Central memory CD4-positive, alpha-beta T cell (primary cell): ENCODE measurements around the gene MIA2.
"Not testable (repeated sequence)": the region's sequence is repeated elsewhere in the genome, so short reads cannot be mapped to it uniquely, and the experiment has no call there.

ENCODE experiments used
- DNase-seq: peaks from one replicate; pipeline ENCODE4 v3.0.0; 2022
- total RNA-seq, 3 experiments: gene quantifications; one replicate each; lab custom pipeline; 2026; lab: John Stamatoyannopoulos, UW

The MIA2 gene, protein sequence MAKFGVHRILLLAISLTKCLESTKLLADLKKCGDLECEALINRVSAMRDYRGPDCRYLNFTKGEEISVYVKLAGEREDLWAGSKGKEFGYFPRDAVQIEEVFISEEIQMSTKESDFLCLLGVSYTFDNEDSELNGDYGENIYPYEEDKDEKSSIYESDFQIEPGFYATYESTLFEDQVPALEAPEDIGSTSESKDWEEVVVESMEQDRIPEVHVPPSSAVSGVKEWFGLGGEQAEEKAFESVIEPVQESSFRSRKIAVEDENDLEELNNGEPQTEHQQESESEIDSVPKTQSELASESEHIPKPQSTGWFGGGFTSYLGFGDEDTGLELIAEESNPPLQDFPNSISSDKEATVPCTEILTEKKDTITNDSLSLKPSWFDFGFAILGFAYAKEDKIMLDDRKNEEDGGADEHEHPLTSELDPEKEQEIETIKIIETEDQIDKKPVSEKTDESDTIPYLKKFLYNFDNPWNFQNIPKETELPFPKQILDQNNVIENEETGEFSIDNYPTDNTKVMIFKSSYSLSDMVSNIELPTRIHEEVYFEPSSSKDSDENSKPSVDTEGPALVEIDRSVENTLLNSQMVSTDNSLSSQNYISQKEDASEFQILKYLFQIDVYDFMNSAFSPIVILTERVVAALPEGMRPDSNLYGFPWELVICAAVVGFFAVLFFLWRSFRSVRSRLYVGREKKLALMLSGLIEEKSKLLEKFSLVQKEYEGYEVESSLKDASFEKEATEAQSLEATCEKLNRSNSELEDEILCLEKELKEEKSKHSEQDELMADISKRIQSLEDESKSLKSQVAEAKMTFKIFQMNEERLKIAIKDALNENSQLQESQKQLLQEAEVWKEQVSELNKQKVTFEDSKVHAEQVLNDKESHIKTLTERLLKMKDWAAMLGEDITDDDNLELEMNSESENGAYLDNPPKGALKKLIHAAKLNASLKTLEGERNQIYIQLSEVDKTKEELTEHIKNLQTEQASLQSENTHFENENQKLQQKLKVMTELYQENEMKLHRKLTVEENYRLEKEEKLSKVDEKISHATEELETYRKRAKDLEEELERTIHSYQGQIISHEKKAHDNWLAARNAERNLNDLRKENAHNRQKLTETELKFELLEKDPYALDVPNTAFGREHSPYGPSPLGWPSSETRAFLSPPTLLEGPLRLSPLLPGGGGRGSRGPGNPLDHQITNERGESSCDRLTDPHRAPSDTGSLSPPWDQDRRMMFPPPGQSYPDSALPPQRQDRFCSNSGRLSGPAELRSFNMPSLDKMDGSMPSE (N-terminal part only)
- total RNA-seq: 50.7 to 72.0 (median 66.1) reads per million in 3 experiments

DNA sequence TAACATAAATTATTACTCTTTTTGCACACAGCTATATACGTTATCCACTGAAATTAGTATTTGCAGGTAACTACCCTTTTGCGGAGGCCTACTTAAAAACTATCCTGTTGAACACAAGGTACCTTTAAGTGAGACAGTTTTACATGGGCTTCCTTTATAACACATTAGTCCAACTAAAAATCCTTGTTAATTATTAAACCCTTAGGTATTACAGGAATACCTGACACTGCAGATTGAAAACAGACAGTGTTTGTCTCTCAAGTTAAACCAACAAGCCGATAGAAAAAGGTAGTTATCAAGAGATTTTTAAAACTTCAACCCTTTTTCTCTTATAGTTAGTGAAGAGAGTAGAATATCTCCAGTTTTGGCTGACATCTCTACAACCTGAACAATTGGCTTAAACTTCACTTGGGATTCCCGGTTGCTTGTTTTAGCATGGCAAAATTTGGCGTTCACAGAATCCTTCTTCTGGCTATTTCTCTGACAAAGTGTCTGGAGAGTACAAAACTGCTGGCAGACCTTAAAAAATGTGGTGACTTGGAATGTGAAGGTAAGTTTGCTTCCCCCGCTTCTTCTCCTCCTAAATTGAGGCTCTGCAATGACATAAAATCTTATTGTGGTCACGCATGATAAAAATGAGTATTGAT is at the start of gene MIA2:
Gene MIA2, plus strand, starts transcription at position 236 of the 647 bp plus-strand sequence. Its CDS starts 200 bp downstream, at position 436.
- DNase-seq: no peak

DNA sequence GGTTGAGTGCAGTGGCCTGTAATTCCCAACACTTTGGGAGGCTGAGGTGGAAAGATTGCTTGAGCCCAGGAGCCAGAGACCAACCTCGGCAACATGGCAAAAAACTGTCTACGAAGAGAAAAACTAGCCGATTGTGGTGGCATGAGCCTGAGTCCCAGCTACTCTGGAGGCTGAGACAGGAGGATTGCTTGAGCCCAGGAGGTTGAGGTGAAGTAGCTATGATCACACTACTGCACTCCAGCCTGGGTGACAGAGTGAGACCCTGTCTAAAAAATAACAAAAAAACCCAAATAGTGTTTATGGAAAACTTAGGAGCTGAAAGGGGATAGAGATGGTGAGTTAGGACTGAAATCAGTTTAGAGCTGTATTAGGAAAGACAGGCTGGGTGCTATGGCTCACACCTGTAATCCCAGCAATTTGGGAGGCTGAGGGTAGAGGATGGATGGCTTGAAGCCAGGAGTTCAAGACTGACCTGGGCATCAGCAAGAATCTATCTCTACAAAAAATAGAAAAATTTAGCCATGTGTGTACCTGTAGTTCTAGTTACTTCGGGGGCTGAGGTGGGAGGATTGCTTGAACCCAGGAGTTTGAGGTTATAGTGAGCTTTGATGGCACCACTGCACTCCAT is 49.0 kb upstream of the MIA2 start:
- no peak for DNase-seq

DNA sequence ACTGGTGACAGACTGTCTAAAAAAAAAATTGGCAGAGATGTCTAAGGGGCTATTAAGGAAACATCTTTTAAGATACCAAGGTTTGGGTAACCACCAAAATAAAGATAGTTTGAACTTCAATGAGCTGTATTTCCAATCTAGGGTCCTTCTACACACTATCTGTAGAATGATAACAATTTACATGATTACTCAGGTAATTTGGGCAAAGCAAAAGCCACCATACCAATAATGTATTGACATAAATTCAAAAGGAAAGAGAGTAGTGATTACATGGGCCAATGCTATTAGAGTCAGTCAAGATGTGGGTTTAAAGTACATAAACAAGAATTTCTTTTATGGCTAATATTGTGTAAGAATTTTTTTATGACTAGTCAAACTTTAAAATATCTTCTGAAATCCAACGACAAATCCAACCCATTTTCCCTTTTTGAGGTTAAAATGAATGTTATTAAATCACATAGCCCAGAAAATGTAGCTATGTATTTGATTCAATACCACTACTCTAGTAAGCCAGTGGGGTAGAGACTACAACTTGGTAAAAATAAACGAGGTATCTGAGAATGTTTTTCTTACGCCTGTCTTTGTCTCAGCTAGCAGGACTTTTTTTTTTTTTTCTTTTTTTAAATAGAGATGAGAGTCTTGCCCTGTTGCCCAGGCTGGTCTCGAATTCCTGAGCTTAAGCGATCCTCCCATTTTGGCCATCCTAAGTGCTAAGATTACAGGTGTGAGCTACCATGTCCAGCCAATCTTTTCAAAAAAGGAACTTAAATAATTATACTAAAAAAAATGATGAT is 48.3 kb upstream of the MIA2 start:
- no peak for DNase-seq

DNA sequence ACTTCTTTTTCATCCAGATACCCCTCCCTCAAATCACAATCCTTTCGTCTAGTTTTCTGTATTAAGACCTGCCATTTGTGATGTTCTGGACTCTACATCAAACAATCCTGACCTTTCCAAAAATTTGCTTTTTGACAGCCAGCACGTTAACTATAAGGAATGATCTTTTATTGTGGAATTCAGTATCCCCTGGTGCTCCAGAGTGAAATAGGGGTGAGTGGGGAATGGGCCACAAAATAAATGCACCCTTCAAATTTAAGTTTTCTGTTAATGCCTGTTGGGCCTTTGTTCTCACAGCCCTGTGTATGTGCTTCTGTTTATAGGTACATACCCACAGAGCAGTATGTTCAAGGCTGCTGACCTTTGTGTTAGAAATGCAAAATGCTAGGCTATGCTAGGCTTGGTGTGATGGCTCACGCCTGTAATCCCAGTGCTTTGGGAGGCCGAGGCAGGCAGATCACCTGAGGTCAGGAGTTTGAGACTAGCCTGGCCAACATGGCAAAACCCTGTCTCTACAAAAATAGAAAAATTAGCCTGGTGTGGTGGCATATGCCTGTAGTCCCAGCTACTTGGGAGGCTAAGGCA is 46.7 kb upstream of the MIA2 start:
- no peak for DNase-seq

DNA sequence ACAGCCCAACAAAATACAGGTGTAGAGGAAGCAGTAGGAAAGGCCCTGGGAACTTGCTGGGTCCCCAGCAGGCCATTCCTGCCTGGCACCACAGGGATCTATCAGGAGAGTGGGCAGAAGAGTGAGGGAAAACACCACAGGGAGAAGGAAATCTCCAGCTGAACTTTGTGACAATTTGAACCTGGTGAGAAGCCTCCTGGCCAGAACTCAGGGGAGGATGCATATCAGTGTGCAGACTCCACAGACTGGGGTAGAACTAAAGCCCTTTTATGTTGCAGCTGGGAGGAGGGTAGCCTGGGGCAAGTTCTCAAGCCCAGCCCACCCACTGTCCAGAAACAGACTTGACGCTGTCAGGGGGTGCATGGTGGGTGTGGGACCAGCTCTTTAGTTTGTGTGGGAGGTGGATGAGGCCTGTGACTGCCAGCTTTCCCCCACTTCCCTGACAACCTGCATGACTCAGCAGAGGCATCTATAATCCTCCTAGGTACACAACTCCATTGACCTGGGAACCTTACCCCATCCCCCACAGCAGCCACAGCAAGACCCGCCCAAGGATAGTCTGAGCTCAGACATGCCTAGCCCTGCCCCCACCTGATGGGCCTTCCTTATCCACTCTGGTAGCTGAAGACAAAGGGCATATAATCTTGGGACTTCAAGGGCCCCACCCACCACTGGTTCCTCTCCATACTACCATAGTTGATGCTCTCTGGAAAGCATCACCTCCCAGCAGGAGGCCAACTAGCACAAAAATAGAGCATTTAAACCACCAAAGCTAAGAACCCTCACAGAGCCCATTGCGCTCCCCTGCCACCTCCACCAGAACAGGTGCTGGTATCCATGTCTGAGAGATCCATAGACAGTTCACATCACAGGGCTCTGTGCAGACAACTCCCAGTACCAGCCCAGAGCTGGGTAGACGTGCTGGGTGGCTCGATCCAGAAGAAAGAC is 29.8 kb upstream of the MIA2 start:
- no peak for DNase-seq

DNA sequence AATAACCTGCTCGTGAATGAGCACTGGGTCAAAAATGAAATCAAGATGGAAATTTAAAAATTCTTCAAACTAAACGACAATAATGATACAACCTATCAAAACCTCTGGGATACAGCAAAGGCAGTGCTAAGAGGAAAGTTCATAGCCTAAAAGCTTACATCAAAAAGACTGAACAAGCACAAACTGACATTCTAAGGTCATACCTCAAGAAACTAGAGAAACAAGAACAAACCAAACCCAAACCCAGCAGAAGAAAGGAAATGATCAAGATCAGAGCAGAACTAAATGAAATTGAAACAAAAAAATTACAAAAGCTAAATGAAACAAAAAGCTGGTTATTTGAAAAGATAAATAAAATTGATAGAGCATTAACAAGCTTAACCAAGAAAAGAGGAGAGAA is 26.3 kb upstream of the MIA2 start:
- DNase-seq: not testable (repeated sequence)

DNA sequence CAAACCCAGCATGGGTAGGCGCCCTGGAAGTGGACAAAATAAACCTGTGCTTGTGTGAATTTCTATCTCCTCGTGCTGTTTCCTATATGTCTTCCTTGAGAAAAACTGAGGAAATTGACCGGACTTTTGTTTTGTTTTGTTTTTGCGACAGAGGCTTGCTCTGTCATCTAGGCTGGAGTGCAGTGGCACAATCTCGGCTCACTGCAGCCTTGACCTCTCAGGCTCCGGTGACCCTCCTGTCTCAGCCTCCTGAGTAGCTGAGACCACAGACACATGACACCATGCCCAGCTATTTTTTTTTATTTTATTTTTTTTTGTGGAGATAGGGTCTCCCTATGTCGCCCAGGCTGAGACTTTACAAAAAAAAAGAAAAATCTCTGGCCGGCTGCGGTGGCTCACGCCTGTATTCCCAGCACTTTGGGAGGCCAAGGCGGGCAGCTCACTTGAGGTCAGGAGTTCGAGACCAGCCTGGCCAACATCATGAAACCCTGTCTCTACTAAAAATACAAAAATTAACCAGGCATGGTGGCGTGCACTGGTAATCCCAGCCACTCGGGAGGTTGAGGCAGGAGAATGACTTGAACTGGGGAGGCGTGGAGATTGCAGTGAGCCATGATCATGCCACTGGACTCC is 22.5 kb upstream of the MIA2 start:
- no peak for DNase-seq

DNA sequence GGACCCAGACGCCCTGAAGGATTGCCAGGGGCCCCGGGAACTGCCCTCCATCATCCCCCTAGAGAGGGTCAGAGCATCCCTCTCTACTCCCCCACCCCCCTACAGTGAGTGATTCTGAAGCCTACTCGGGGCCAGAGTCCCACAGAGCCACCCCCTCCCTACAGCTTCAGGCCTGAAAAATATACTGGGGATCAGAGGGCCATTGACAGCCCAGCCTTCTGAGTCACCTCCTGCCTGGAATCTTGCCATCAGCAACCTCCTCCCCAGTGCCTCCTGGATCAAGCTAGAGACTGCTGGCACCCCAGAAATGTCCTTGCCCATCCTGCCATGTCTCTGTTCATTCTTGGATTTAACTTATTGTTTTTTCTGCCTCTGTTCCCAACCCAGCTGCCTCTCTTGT is 21.7 kb upstream of the MIA2 start:
- DNase-seq: no peak

DNA sequence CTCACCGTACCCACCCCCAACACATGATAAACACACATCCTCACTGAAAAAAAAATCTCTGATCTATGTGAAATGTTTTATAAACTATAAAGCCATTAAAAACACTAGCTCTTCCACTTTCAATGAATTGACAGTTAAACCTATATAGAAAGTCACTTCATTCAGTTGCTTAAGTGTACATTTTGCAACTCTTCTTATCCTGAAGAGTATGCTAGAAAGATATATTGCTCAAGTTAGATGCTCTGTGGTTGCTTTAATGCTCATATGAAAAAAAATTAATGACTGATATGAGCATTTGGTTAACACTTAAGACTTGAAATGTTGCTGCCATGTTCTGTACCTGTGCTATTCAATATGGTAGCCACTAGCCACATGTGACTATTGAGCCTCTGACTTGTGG is 21.0 kb upstream of the MIA2 start:
- no peak for DNase-seq

DNA sequence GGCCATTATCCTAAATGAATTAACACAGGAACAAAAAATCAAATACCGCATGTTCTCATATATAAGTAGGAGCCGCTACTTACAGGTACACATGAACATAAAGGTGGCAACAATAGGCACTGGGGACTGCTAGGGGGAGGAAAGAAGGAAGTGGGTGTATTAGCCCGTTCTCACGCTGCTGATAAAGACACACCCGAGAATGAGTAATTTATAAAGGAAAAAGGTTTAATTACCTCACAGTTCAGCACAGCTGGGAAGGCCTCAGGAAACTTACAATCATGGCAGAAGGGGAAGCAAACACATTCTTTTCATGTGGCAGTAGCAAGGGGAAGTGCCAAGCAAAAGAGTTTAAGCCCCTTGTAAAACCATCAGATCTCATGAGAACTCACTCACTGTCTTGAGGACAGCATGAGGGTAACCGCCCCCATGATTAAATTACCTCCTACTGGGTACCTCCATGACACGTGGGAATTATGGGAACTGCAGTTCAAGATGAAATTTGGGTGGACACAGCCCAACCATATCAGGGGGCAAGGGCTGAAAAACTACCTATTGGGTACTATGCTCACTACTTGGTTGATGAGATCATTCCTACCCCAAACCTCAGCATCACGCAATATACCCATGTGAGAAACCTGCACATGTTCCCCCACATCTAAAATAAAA is 16.4 kb upstream of the MIA2 start:
- no peak for DNase-seq

DNA sequence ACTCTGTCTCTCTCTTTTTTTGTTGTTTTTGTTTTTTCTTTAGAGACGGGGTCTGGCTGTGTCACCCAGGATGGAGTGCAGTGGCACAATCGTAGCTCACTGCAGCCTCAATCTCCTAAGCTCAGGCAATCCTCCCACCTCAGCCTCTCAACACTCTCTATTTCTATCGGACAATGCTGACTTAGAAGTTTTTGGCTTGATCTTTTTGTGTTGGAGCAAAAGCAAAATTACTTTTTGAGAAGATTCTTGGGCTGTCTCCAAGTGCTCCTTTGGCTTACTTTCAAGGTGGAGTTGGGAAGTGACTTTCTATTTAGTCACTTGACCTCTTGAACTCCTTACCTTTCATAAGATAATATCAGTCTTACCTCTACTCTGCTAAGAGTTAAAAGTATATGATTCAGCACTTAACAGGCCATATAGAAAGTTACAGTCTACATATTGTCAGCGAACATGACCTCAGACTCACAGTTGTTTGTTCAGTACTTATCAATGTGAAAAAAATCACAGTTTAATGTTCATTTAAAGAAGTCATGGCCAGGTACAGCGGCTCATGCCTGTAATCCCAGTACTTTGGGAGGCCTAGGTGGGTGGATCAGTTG is 15.4 kb upstream of the MIA2 start:
- no peak for DNase-seq

DNA sequence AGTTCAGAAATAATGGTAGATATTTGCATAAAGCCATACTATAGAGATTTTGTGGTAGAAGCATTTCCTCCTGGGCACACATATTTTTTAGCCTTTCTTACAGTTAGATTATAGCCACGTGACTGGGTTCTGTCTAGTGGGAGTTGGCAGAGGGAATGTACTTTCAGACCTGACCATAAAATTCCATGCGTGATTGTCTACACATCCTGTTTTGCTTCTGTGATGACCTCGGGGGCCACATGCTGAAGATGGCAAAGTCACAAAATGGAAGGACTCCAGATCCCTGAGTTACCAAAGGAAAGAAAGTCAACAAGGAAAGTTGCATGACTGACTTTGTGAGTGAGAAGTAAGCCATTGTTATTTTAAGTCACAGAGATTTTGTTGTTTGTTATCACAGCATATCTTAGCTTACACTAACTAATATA is 14.6 kb upstream of the MIA2 start:
- DNase-seq: no peak

DNA sequence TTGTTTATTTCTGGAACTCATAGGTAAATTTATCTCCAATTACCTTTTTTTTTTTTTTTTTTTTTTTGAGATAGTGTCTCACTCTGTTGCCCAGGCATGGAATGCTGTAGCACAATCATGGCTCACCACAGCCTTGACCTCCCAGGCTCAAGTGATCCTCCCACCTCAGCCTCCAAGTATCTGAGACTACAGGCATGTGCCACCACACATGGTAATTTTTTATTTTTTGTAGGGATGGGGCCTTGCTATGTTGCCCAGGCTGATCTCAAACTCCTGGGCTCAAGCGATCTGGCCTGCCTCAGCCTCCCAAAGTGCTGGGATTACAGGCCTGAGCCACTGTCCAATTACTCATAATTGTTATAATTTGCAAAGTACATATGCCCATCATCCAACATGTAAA is 13.2 kb upstream of the MIA2 start:
- DNase-seq: not testable (repeated sequence)

DNA sequence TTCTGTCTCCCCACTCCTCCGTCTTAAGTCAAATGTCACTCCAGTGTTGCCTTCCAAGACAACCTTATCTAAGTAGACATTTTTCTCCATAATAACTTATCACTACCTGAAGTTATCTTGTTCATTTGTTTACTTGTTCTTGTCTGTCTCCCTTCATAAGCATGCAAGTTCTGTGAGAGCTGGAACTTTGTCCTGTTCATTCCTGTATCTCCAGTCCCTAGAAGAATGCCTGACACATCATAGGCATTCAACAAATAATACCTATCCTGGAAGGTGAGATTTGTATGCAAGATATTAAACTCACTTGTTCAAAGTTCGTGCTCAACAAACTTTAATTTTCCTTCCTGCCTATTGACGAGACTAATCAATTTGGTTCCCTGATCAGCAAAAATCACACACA is 5.7 kb upstream of the MIA2 start:
- no peak for DNase-seq

DNA sequence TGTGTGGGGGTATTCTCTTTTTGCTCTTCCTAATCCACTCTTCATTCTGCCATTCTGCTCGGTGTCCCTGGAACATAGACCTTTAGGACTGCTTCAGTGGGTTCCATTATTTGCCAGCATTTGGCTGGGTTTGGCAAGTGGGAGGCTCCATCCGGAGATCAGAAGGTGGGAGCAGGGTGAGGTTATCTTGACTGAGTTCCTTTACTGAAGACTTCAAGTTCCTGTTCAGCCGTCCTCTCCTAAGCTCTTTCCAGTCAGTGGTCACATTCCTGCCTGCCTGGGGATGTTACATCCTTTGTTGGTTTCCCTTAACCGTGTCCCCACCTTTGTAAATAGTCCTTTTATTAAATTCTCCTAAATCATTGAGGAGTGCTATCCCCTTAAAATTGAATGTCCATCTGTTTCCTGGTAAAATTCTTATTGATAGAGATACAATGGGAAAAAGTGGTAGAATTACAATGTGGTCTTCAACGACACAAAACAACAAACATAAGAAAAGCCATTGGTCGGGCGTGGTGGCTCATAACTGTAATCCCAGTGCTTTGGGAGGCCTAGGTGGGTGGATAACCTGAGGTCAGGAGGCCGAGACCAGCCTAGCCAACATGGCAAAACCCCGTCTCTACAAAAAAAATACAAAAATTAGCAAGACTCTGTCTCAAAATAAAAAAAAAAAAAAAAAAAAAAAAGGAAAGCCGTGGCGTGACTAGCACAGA is 5.0 kb upstream of the MIA2 start:
- DNase-seq: no peak

DNA sequence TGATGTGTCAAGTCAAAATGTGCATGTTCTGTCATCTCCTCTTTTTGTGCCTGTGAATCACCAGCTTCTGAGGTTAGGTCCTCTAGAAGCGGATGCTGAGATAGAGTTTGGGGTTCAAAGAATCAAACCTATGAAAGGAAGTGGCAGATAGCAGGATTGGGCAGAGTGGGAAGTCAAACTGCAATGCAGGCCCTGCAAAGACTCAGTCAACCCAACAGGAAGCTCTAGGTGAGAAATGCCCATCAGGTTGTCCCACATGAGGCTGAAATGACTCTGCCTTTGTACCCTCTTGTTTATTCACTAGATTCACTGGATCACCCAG is 4.5 kb upstream of the MIA2 start:
- DNase-seq: peak; percentile 62

DNA sequence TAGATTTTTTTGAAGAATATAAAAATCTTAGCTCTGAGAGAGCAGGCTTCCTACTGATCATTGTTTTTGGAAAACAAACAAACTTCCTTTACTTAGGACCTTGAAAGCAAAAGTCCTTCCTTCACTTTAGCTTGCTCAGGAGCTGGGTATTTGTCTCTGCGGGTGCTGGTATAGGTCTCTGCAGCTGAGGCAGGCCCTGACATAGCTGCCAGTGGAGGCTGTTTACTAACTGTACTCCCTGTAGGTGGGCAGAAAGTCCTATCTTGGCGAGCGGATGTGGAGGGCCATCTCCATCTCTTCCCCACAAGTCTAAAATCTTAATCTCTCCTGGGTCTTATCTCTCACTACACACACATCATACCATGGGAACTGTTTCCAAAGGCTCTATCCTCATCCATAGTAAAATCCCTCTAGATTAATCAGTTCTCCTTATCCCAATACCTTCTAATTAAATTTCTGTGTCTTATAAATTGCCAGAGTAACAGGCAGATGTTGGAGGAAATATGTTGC is 4.1 kb upstream of the MIA2 start:
- no peak for DNase-seq
